GM12891 (cell line): ENCODE measurements around the gene MAP3K20.

Experiments used
- POLR2A ChIP-seq: IDR thresholded peaks from 2 replicates; pipeline ENCODE4 v1.6.1; 2011; ENCODE audit warnings: low read depth, low read length, control low read depth
- POLR2AphosphoS5 ChIP-seq: IDR thresholded peaks from 2 replicates; pipeline ENCODE4 v1.6.1; 2011; ENCODE audit warnings: low read depth, low read length, control low read depth
- POU2F2 ChIP-seq: IDR thresholded peaks from 2 replicates; pipeline ENCODE4 v1.6.1; 2011; ENCODE audit warnings: low read depth, mild to moderate bottlenecking, control low read depth, low read length, moderate library complexity
- SPI1 ChIP-seq: IDR thresholded peaks from 2 replicates; pipeline ENCODE4 v1.6.1; 2011; ENCODE audit warnings: low read depth, low read length, control low read depth
- TAF1 ChIP-seq: IDR thresholded peaks from 2 replicates; pipeline ENCODE4 v1.6.1; 2011; ENCODE audit warnings: low read depth, low read length, control low read depth

DNA sequence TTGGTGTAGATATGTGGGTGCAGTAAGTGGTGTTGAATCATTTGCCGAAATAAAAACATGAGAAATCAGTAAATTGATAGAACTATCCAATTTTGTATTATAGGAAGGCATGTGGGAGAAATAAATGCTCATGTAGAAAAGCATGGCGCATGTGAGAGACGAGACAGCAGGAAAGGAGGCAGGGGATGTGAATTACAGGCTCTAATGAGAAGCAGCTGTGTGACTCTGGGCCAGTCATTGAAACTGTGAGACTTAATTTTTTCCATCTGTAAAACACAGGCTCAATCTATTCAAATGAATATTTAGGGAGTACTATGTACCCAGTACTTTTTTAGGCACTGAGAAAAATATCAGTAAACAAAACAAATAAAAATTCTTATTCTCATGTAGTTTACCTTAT, 42.6 kb upstream of the MAP3K20 start:
- TF ChIP-seq POLR2A (no peak), POLR2AphosphoS5 (no peak), SPI1 (no peak), POU2F2 (no peak), TAF1 (no peak)
